GM12801 (cell line): ENCODE results near the gene MORN1.

ENCODE experiments used
- CTCF ChIP-seq: IDR thresholded peaks from one replicate; pipeline ENCODE4 v1.5.1; 2011; ENCODE audit warnings: control low read depth; ENCODE audit not compliant: insufficient read length; ENCODE audit errors: extremely low read depth

Gene MORN1

GRCh38 chr1:2337501-2337900 lies 53.9 kb downstream of the MORN1 start:
- TF ChIP-seq CTCF: no peak

DNA sequence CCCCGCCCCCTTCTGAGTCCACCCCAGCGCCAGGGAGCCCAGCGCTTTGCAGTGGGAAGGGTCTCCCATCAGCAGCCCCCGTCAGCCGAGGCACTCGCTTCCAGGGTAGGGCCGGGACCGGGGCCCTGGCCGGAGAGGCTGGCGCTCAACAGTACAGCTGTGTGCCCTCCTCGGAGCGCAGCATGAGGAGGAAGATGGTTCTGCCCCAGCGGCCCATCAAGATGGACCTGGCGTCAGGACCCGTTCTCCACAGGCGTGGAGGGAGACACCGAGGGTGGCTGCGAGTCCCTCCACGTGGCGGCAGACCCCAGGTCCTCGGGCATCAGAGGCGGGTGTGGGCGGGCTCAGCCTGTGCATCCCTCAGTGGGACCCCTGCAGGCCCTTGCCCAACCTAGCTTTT lies 54.3 kb downstream of the MORN1 start:
- no peak for TF ChIP-seq CTCF

GRCh38 chr1:2336499-2336898 lies 54.9 kb downstream of the MORN1 start:
- no peak for TF ChIP-seq CTCF

- TF ChIP-seq CTCF: no peak
These were observed 55.5 kb downstream of the MORN1 start for GRCh38 chr1:2335721-2336455.

DNA sequence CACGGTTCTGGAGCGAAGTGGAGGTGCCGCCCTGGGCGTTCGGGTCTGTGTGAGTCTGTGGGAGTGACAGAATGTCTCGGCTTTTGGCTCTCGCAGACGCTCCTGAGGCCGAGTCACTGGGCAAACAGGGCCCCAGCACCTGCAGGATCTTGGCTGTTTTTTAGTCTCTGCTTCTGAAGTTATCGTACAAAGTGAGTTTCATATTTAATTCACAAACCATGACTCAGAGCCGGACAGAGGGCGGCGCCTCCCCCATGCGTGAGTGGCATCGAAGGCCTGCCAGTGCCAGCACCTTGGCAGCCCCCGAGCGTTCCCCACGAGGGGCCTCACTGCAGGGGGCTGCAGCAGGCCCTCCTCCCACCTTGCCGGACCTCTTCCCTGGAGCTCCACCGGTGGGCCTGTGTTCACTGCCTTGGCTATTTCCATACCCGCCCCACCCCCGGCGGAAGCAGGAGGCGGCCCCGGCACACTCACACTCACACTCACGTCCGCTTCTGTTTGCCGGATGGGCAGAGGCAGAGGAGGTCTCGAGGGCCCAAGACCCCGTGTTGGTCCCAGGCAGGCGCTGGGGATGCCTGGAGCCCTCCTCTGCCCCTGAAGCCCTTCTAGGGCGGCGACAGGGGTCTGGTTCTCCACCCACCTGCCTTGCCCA lies 56.3 kb downstream of the MORN1 start:
- TF ChIP-seq CTCF: no peak

DNA sequence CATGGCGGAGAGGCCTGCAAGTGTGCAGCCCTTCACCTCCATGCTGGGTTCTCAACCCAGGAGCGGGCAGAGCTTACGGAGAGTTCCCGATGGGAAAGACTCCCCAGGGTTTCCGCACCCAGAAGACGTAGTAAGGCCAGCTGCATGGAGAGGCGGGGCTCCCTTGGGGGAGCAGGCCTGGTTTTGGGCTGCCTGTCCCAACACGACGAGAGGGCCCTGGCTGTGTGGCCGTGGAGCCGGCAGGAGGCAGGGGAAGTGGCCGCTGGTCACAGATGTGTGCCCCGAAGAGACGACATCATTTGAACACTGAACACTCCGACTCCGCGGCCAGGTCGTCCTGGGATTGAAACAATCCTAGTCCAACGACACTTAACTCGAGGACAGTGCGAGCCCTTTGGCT lies 57.0 kb downstream of the MORN1 start:
- no peak for TF ChIP-seq CTCF

GRCh38 chr1:2331200-2331544 lies 60.2 kb downstream of the MORN1 start:
- TF ChIP-seq CTCF: no peak
